ENCODE data around the gene JAK3. TPM values are rescaled to one million over a fixed set of nuclear protein-coding genes. Genes with fewer than 3 reads are reported as not detected.
"Not testable (repeated sequence)": the region's sequence is repeated elsewhere in the genome, so short reads cannot be mapped to it uniquely, and the experiment has no call there.

Gene JAK3
- polyA plus RNA-seq, 3 donors, result 13.8 to 44.6 (median 34.0) TPM

GRCh38 chr19:17778251-17778967, 69.4 kb downstream of the JAK3 start:
- peak; percentile 63 to 71 (median 70) for DNase-seq
- Histone ChIP-seq H3K4me3 (replicated peaks in 1 of 3; ENCODE audit: low read depth in 2 of 3, low read length in 3 of 3) (peak overlapping the region; percentile 27 to 86 (median 28)), H3K9ac (ENCODE audit: insufficient read depth, low read length, poor library complexity, severe bottlenecking) (peak overlapping the region; percentile 49), H3K4me2 (replicated peaks; ENCODE audit: extremely low read depth, low read length, poor library complexity, severe bottlenecking) (peak overlapping the region; percentile 99), H3K27ac (ENCODE audit: low read depth in 1 of 2, low read length in 2 of 2) (peak overlapping the region; percentile 27 to 61), H2AFZ (ENCODE audit: insufficient read depth, low read depth, low read length, poor library complexity, severe bottlenecking) (peak overlapping the region; percentile 76), H3K36me3 (replicated peaks in 1 of 2; ENCODE audit: control insufficient read depth in 1 of 2, insufficient read depth in 2 of 2, low read length in 2 of 2) (peaks cover 54 to 62% of the 10 kb centered on the region in 2 donors), H3K79me2 (ENCODE audit: insufficient read depth, low read length) (no peaks in the 10 kb centered on the region), H3K27me3 (ENCODE audit: control insufficient read depth in 2 of 2, insufficient read depth in 2 of 2, low read length in 2 of 2) (no peaks in the 10 kb centered on the region), H3K9me3 (replicated peaks in 1 of 2; ENCODE audit: control insufficient read depth in 1 of 2, insufficient read depth in 1 of 2, low read length in 2 of 2) (no peaks in the 10 kb centered on the region), H4K20me1 (ENCODE audit: insufficient read depth, low read length) (peaks cover 26% of the 10 kb centered on the region), H3K4me1 (ENCODE audit: control insufficient read depth in 1 of 2, insufficient read depth in 2 of 2, low read length in 2 of 2) (peaks cover 14 to 23% of the 10 kb centered on the region in 2 donors)
- TF ChIP-seq CTCF (IDR thresholded peaks at IDR 0.05), result no peak
- Mint-ChIP-seq H3K9me3 (peaks cover 0 to 6% (median 0%) of the 10 kb centered on the region in 7 donors), H3K4me3 (peak overlapping the region; percentile 72 to 89), H3K36me3 (peaks cover 56 to 65% of the 10 kb centered on the region in 2 donors), H3K27ac (peak overlapping the region; percentile 41 to 90 (median 82)), H3K27me3 (ENCODE audit: low read depth in 3 of 3) (peaks cover 0 to 2% (median 0%) of the 10 kb centered on the region in 3 donors), H3K4me1 (peaks cover 23% of the 10 kb centered on the region)
- intact Hi-C loops (cut with micrococcal nuclease), result loop anchor here (2.0 to 5.0 kb wide), 3 partner anchors 61 to 76 kb away; partner anchors contain the start of gene MAP1S (in 1 of the 2)
- WGBS (ENCODE audit: insufficient coverage), result 32% methylated on average over 31 of the region's 37 CpGs

- 90% methylated on average over 8 of the region's 10 CpGs for WGBS (ENCODE audit: insufficient coverage)
Observed at GRCh38 chr19:17777840-17778239, 69.9 kb downstream of the JAK3 start.

More at GRCh38 chr19:17777840-17778239, 69.9 kb downstream of the JAK3 start:
- intact Hi-C loops (cut with micrococcal nuclease), result loop anchor here (2.0 to 5.0 kb wide), 3 partner anchors 61 to 77 kb away; partner anchors contain the start of gene MAP1S (in 1 of the 2)
- H3K79me2 ChIP-seq (ENCODE audit: insufficient read depth, low read length); H3K4me3 ChIP-seq (replicated peaks in 1 of 3; ENCODE audit: low read depth in 2 of 3, low read length in 3 of 3); H3K27me3 Mint-ChIP-seq (ENCODE audit: low read depth in 3 of 3); H3K9ac ChIP-seq (ENCODE audit: insufficient read depth, low read length, poor library complexity, severe bottlenecking); H3K9me3 ChIP-seq (replicated peaks in 1 of 2; ENCODE audit: control insufficient read depth in 1 of 2, insufficient read depth in 1 of 2, low read length in 2 of 2); H3K27me3 ChIP-seq (ENCODE audit: control insufficient read depth in 2 of 2, insufficient read depth in 2 of 2, low read length in 2 of 2); DNase-seq; H3K27ac ChIP-seq (ENCODE audit: low read depth in 1 of 2, low read length in 2 of 2); H3K9me3 Mint-ChIP-seq: not testable (repeated sequence)
- Mint-ChIP-seq H3K4me3 (peak overlapping the region; percentile 72 to 89), H3K27ac (peak overlapping the region in 5 of 7 donors; percentile 21 to 74 (median 53)), H3K4me1 (peaks cover 23% of the 10 kb centered on the region), H3K36me3 (peaks cover 56 to 65% of the 10 kb centered on the region in 2 donors)
- Histone ChIP-seq H4K20me1 (ENCODE audit: insufficient read depth, low read length) (peaks cover 26% of the 10 kb centered on the region), H2AFZ (ENCODE audit: insufficient read depth, low read depth, low read length, poor library complexity, severe bottlenecking) (peak overlapping the region; percentile 76), H3K4me1 (ENCODE audit: control insufficient read depth in 1 of 2, insufficient read depth in 2 of 2, low read length in 2 of 2) (peaks cover 14 to 23% of the 10 kb centered on the region in 2 donors), H3K36me3 (replicated peaks in 1 of 2; ENCODE audit: control insufficient read depth in 1 of 2, insufficient read depth in 2 of 2, low read length in 2 of 2) (peaks cover 56 to 63% of the 10 kb centered on the region in 2 donors), H3K4me2 (replicated peaks; ENCODE audit: extremely low read depth, low read length, poor library complexity, severe bottlenecking) (peak overlapping the region; percentile 99)
